MCF 10A (cell line): Measurements from ENCODE around the gene TSPAN19. TPM values are rescaled to one million over a fixed set of nuclear protein-coding genes. Genes with fewer than 3 reads are reported as not detected.
A peak's percentile ranks its signal among the peaks of the same experiment; 100 is the strongest.

Experiments used
- BruUV-seq: library from RNA; stranded (reverse); fragments of 400-500 nt; replicated peaks from 2 replicates; lab custom pipeline; 2021; lab: Mats Ljungman, UMichigan
- CTCF ChIA-PET: fragments of 300-600 bp; sonication (Branson Sonifier 250); formaldehyde crosslinking; extraction: SDS; loops from one replicate; lab custom pipeline; 2021; ENCODE audit warnings: antibody characterized with exemption, inconsistent platforms; lab: Yijun Ruan, JAX
- POLR2A ChIA-PET: fragments of 300-600, 350-650 bp; sonication (Branson Sonifier 250); formaldehyde crosslinking; extraction: SDS; loops from one replicate; lab custom pipeline; 2020; ENCODE audit warnings: antibody characterized with exemption, inconsistent platforms; lab: Yijun Ruan, JAX
- DNase-seq: peaks from one replicate; pipeline ENCODE4 v3.0.0-alpha.2; 2018; ENCODE audit not compliant: unreplicated experiment
- H3K27ac Mint-ChIP-seq: one replicate; pipeline ENCODE4 v1.8.0; 2022; ENCODE audit warnings: mild to moderate bottlenecking, low read depth, mixed read lengths; ENCODE audit not compliant: unreplicated experiment
- H3K27me3 Mint-ChIP-seq: one replicate; pipeline ENCODE4 v1.8.0; 2022; ENCODE audit warnings: mixed read lengths; ENCODE audit not compliant: insufficient read depth, unreplicated experiment
- H3K36me3 Mint-ChIP-seq: one replicate; pipeline ENCODE4 v1.8.0; 2022; ENCODE audit warnings: mild to moderate bottlenecking, moderate library complexity, mixed read lengths; ENCODE audit not compliant: insufficient read depth, unreplicated experiment
- H3K4me1 Mint-ChIP-seq: one replicate; pipeline ENCODE4 v1.8.0; 2022; ENCODE audit warnings: mixed read lengths; ENCODE audit not compliant: insufficient read depth, unreplicated experiment
- H3K4me3 Mint-ChIP-seq: one replicate; pipeline ENCODE4 v1.8.0; 2022; ENCODE audit warnings: mild to moderate bottlenecking, moderate library complexity, mixed read lengths; ENCODE audit not compliant: unreplicated experiment
- H3K9me3 Mint-ChIP-seq: one replicate; pipeline ENCODE4 v1.8.0; 2022; ENCODE audit warnings: mixed read lengths; ENCODE audit not compliant: unreplicated experiment
- CTCF ChIP-seq: fragments of 200-600 bp; IDR thresholded peaks from one replicate; pipeline ENCODE4 v1.8.0; 2022; ENCODE audit warnings: antibody characterized with exemption, mild to moderate bottlenecking; ENCODE audit not compliant: unreplicated experiment
- intact Hi-C: fragments of 100-400 bp; cut with micrococcal nuclease; formaldehyde crosslinking; loops from 2 replicates; pipeline ENCODE4 v1.14.1; 2022
- total RNA-seq: library from RNA; stranded (reverse); gene quantifications from 2 replicates; pipeline ENCODE4 v1.2.3, GENCODE V29; 2022

TSPAN19 gene
- total RNA-seq, 1 experiment from 2014 or later: 0.63 TPM

- Mint-ChIP-seq H3K4me1 (peaks cover 6% of the 10 kb centered on the region), H3K27me3 (no peaks in the 10 kb centered on the region), H3K36me3 (no peaks in the 10 kb centered on the region), H3K27ac (no peak overlapping the region), H3K9me3 (no peaks in the 10 kb centered on the region), H3K4me3 (no peak overlapping the region)
- POLR2A ChIA-PET: interaction anchor here (0.7 kb wide), 1 partner anchor 185 kb away, joined by 3 read pairs; no protein-coding TSS in a partner anchor
- no TSS peak for BruUV-seq
- TF ChIP-seq CTCF: no peak
- CTCF ChIA-PET: interaction anchor here (0.7 to 2.6 kb wide), 13 partner anchors 8 to 391 kb away, joined by 3 to 16 read pairs (median 6); partner anchors contain the start of genes LRRIQ1 and TSPAN19
- intact Hi-C loops: no loop called here
- no peak for DNase-seq
These were observed 22.3 kb upstream of the TSPAN19 start for GRCh38 chr12:85058339-85058738.

GRCh38 chr12:85057370-85057963, 21.4 kb upstream of the TSPAN19 start:
- Mint-ChIP-seq H3K27me3 (no peaks in the 10 kb centered on the region), H3K36me3 (no peaks in the 10 kb centered on the region), H3K4me3 (no peak overlapping the region), H3K27ac (no peak overlapping the region), H3K4me1 (peaks cover 6% of the 10 kb centered on the region), H3K9me3 (no peaks in the 10 kb centered on the region)
- DNase-seq: peak; percentile 70
- CTCF ChIA-PET: interaction anchor here (0.5 to 2.6 kb wide), 20 partner anchors 9 to 984 kb away, joined by 3 to 16 read pairs (median 6); partner anchors contain the start of genes LRRIQ1 and TSPAN19
- peak; percentile 71 for TF ChIP-seq CTCF
- intact Hi-C loops: loop anchor here (1.0 kb wide), 1 partner anchor 183 kb away; no protein-coding TSS in a partner anchor
- POLR2A ChIA-PET: interaction anchor here (0.7 kb wide), 1 partner anchor 184 kb away, joined by 3 read pairs; no protein-coding TSS in a partner anchor
- no TSS peak for BruUV-seq

- H3K4me1 Mint-ChIP-seq: no peaks in the 10 kb centered on the region
- BruUV-seq: no TSS peak
- H3K4me3 Mint-ChIP-seq: no peak overlapping the region
- ChIA-PET POLR2A (no interaction called here), CTCF (interaction anchor here (1.5 kb wide), 1 partner anchor 13 kb away, joined by 8 read pairs; no protein-coding TSS in a partner anchor)
- H3K36me3 Mint-ChIP-seq: no peaks in the 10 kb centered on the region
- no peaks in the 10 kb centered on the region for H3K9me3 Mint-ChIP-seq
- no peak for DNase-seq
- no peak for TF ChIP-seq CTCF
- intact Hi-C loops: no loop called here
- H3K27me3 Mint-ChIP-seq: no peaks in the 10 kb centered on the region
- no peak overlapping the region for H3K27ac Mint-ChIP-seq
These were observed 7.8 kb upstream of the TSPAN19 start for GRCh38 chr12:85043829-85044228.

GRCh38 chr12:85041395-85041794, 5.3 kb upstream of the TSPAN19 start:
- peaks cover 11% of the 10 kb centered on the region for H3K27me3 Mint-ChIP-seq
- H3K27ac Mint-ChIP-seq: no peak overlapping the region
- CTCF ChIA-PET: no interaction called here
- DNase-seq: no peak
- H3K36me3 Mint-ChIP-seq: no peaks in the 10 kb centered on the region
- BruUV-seq: no TSS peak
- intact Hi-C loops: no loop called here
- H3K9me3 Mint-ChIP-seq: no peaks in the 10 kb centered on the region
- H3K4me1 Mint-ChIP-seq: no peaks in the 10 kb centered on the region
- POLR2A ChIA-PET: no interaction called here
- no peak overlapping the region for H3K4me3 Mint-ChIP-seq
- no peak for TF ChIP-seq CTCF
